ENCODE data around the gene MMP17. TPM values are rescaled to one million over a fixed set of nuclear protein-coding genes. Genes with fewer than 3 reads are reported as not detected.

The MMP17 gene
- total and polyA plus RNA-seq, 2 donors (not counting 3 experiments of a cell fraction or from before 2014, with no cell fraction given), result 3.6 to 10.8 TPM

DNA sequence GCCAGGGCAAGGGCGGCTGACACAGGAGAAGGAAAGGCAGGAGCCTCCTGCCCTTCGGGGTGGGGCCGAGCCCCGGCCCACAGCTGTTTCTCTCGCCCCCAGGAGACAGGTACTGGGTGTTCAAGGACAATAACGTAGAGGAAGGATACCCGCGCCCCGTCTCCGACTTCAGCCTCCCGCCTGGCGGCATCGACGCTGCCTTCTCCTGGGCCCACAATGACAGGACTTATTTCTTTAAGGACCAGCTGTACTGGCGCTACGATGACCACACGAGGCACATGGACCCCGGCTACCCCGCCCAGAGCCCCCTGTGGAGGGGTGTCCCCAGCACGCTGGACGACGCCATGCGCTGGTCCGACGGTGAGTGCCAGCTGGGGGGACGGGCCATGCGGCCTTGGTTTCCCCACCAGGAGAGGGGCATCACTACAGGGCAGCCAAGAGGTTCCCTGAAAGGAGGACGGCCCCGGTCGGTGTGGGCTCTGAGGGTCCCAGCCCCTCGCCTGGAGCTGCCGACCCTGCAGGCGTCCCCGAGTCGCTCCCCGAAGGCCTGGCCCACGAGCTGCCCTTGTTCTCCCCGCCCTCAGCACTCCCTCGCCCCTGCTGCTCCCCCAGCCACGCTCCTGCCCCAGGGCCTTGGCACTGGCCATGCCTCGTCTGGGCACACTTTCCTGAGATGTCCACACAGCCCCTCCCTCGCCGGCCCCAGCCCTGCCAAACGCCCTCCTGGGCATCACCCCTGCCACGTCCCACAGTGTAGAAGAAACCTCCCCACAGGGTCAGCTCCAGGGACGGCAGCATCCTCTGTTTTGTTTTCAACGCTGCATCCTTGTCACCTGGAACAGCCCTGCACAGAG lies 21.7 kb downstream of the MMP17 start:
- no peaks in the 10 kb centered on the region for H3K27me3 ChIP-seq (ENCODE audit: control insufficient read depth in 2 of 2, insufficient read depth in 2 of 2, low read length in 2 of 2)
- POLR2A ChIA-PET, result no interaction called here
- H3K79me2 ChIP-seq (ENCODE audit: control insufficient read depth, insufficient read depth, low read length), result no peaks in the 10 kb centered on the region
- no peak overlapping the region for H3K4me3 ChIP-seq (replicated peaks in 1 of 3; ENCODE audit: insufficient read depth in 1 of 3, low read depth in 1 of 3, low read length in 3 of 3)
- H3K9me3 ChIP-seq (replicated peaks; ENCODE audit: control insufficient read depth, insufficient read depth, low read length), result no peaks in the 10 kb centered on the region
- dilution Hi-C loops (cut with MboI; ENCODE audit: extremely low pct_ligation_motif_present, low sequenced_read_pairs) (no loop called here), intact Hi-C loops (cut with micrococcal nuclease) (no loop called here)
- H3K4me1 ChIP-seq (ENCODE audit: control insufficient read depth, extremely low read depth, insufficient read depth, low read length), result no peaks in the 10 kb centered on the region
- BruUV-seq (replicated peaks), result no TSS peak
- CTCF ChIA-PET, result no interaction called here
- H3K36me3 ChIP-seq (ENCODE audit: control insufficient read depth in 2 of 2, extremely low read depth in 1 of 2, insufficient read depth in 2 of 2, low read length in 2 of 2), result no peaks in the 10 kb centered on the region
- no peak overlapping the region for H2AFZ ChIP-seq (ENCODE audit: low read depth, low read length)
- no peaks in the 10 kb centered on the region for H4K20me1 ChIP-seq (replicated peaks; ENCODE audit: control insufficient read depth, extremely low read depth, insufficient read depth, low read length)
- TF ChIP-seq JUN (IDR thresholded peaks at IDR 0.05; ENCODE audit: borderline replicate concordance, insufficient read depth, insufficient read length, low read depth) (no peak), EZH2 (IDR thresholded peaks at IDR 0.05; ENCODE audit: borderline replicate concordance, low read depth, low read length, severe bottlenecking) (no peak), POLR2A (IDR thresholded peaks at IDR 0.05; ENCODE audit: low read depth, low read length) (no peak), GATA2 (IDR thresholded peaks at IDR 0.05; ENCODE audit: insufficient read depth, insufficient read length, low read depth, low read length) (no peak), FOS (IDR thresholded peaks at IDR 0.05; ENCODE audit: borderline replicate concordance, insufficient read depth, low read length) (no peak), CTCF (IDR thresholded peaks at IDR 0.05; ENCODE audit: extremely low read depth in 1 of 2, insufficient read depth in 1 of 2, low read depth in 1 of 2, low read length in 2 of 2) (no peak), POLR2AphosphoS5 (IDR thresholded peaks at IDR 0.05; ENCODE audit: insufficient read depth, low read depth, low read length) (no peak), MYC (IDR thresholded peaks at IDR 0.05; ENCODE audit: low read depth, low read length) (no peak)
- TF ChIP-seq, protein P1, sequence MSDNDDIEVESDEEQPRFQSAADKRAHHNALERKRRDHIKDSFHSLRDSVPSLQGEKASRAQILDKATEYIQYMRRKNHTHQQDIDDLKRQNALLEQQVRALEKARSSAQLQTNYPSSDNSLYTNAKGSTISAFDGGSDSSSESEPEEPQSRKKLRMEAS (IDR thresholded peaks at IDR 0.05; ENCODE audit: insufficient read depth, insufficient read length), result no peak
- no peak for DNase-seq (ENCODE audit: low read depth, low spot score)
- H3K9me1 ChIP-seq (replicated peaks; ENCODE audit: control insufficient read depth, extremely low read depth, insufficient read depth, low read length), result no peaks in the 10 kb centered on the region
- H3K27ac ChIP-seq (ENCODE audit: insufficient read depth, low read depth, low read length), result no peak overlapping the region
- H3K4me2 ChIP-seq (ENCODE audit: insufficient read depth, low read length), result no peak overlapping the region
- H3K9ac ChIP-seq (replicated peaks; ENCODE audit: extremely low read depth, insufficient read depth, low read length), result no peak overlapping the region
- no peak for FAIRE-seq
